ENCODE results near the gene DPH1.

The DPH1 gene

GRCh38 chr17:2062571-2063183 is 32.7 kb downstream of the DPH1 start:
- peak; percentile 59 for DNase-seq

- DNase-seq: no peak
Observed at GRCh38 chr17:2063261-2064146, 33.6 kb downstream of the DPH1 start.

DNA sequence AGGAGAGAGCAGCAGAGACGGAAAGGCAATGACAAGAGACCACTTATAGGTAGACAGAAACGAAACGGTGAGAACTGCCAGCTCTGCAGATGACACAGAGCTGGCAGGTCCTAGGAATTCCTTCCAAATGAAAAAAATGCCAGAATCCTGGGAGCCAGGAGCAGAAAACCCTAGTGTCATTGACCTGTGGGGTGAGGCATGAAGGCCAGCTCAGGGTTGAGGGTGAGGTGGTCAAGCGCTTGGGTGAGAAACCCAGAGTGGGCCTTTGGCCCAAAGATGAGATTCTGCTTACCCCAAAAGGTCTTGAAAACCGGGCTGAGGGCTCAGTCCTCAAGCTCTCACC is 34.2 kb downstream of the DPH1 start:
- no peak for DNase-seq

DNA sequence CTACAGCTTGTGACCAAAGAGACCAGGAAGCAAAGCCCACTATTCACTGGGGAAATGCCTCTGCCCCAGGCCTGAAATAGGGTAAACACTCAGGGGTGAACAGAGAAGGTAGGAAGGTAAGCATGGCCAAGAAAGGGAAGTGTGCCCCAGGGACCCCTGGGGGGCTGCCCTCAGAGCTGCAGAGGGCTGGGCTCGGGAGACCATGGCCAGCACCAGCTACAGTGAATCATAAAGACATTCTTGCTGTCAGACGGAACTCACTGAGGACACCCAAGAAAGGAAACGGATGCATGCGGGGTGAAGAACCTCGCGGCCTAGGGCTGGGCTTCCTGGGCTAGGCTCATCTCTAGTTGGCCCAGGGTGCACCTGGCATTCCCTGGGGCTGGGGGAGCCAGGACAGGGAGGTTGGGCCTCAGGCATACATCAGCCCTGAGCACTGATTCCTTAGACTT is 34.6 kb downstream of the DPH1 start:
- peak; percentile 56 for DNase-seq

- peak; percentile 83 for DNase-seq
Observed at GRCh38 chr17:2064980-2065785, 35.2 kb downstream of the DPH1 start.

- no peak for DNase-seq
Observed at GRCh38 chr17:2065949-2066400, 36.0 kb downstream of the DPH1 start.

DNA sequence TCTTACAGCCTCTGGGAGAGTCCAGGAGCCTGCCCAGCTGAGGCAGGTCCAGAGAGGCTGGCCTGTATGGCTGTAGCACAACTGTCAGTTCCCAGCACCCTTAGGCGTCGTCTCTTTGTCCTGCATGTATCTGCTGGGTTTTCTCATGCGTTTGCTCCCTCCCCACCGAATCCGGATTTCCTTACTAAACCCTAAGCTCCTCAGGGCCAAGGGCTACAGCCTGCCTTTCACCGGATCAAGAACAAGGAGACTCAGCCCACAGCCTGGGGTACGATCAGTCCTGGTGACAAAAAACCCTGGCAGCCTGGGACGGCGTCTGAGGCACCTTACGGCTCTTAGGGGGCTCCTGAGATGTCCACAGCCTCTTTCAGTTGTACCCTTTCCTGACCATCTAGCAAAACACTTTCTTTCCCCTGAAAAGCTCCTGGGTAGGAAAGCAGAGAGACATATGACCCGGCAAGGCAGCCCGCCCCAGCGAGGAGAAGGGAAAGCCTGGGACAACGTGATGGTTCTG is 37.2 kb downstream of the DPH1 start:
- no peak for DNase-seq

GRCh38 chr17:2067608-2068024 is 37.7 kb downstream of the DPH1 start:
- DNase-seq: peak; percentile 71

- peak; percentile 94 for DNase-seq
Observed at GRCh38 chr17:2068031-2068518, 38.1 kb downstream of the DPH1 start.

DNA sequence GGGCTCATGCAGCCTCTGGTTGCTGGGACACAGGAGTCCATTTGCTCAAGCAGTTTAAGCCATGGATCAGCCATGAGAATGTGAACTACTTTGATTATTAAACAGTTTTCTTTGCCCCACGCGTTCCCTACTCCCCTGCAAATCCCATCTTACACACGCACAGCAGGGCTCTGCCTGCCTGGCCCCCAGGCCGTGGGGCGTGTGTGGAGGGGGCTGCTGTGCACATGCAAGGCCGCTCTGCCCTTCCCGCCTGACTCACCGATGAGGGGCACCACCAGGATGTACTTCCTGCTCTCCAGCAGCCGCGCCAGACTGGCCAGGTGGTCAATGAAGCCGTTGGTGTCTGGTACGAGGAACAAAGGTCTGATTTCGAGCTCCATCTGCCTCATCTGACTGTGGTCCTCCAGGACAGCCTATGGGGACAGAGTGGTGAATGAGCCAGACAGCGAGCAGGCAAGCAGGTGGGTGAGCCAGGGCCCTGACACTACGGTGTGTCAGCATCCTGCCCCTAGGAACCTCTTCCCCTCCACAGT is 38.6 kb downstream of the DPH1 start:
- DNase-seq: peak; percentile 82

- DNase-seq: no peak
Observed at GRCh38 chr17:2070241-2071023, 40.5 kb downstream of the DPH1 start.

- no peak for DNase-seq
Observed at GRCh38 chr17:2071024-2071385, 41.1 kb downstream of the DPH1 start.

DNA sequence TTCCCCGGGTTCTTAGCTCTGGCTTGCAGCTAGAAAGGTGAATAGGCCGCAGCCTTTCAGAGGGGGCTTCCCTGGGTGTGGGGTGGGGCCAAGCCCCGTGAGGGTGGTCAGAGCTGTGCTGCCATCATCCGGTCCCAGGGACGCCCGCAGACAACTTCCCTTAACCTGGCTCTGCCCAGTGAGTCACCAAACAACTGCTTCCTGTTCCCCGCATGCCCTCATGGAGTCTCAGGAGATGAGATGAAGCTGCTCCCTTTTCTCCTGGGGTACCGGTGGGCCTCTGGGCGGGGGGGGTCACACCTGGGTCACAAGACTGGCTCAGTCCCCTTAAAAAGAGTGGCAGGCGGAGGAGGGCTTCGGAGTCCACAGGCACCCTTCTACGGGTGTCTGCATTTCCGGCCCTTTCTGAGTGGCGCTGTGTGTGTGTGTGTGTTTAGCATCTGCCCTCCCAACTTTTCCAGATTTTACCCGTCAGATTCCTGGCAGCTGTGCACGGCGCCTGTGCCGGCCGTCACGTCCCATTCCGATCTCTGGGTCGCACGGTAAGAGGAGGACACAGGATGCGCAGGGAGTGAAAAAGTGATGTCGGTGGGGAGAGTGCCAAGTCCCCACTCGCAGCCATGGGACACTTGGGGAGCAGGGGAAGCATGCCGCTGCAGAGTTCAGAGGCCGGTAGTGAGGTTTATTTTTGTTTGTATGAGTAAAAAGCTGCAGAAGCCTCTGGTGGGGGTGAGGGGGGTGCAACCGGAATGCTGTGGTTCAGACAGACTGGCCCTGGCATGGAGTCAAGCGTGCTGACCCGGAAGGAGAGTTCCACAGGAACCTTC is 41.7 kb downstream of the DPH1 start:
- DNase-seq: peak; percentile 91

- DNase-seq: no peak
Observed at GRCh38 chr17:2074919-2075318, 45.0 kb downstream of the DPH1 start.

DNA sequence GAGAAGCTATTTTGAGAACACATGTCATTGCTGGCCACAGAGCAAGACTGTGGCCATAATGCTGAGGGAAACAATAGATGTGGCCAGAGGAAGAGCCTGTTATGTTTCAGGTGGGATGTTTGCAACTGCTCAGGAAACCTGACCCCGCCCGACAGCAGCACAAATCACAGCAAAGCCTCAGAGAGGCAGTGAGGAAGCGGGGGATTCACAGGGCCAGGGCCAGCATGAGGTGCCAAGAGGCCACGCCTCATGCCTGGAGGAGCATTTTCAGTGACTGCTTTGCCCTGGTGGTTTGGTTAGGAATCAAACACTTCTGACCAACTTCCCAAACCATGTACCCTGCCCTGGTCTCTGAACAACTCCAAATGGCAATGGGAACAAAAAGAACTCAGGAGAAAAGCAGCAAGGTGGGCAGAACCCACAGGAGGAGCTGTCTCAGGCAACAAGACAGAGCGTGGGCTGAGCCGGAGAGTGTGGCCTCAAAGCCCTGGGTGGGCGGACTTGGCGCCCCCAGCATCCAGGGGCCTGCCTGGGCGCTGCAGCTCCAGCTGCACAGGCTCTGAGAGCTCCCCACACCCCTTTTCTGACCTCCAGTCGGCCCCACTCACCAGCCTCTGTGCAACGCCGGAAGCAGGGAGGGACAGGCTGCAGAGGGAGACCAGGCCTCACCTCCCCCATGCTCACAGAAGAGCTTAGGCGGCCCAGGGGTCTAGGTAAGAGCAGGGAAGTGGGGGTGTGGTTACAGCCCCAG is 45.6 kb downstream of the DPH1 start:
- DNase-seq: no peak

GRCh38 chr17:2076087-2076984 is 46.4 kb downstream of the DPH1 start:
- DNase-seq: peak; percentile 68

DNA sequence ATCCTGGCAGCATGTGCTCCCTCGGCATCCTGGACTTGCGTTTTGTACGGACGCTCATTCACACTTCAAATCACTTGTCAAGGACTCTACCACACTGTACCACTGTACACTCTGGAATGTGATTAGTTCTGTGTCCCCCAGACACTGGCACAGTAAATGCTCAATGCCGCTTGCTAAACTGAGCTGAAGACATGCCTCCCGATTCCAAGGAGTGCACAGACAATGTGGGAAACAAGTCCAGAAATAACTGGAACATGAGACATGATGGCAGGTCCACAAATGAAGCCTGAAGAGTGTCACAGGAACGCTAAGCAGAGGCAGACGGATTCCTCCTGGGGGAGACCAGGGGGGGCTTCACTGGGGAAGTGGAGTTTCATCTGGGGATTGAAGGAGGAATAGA is 47.1 kb downstream of the DPH1 start:
- DNase-seq: no peak

- peak; percentile 88 for DNase-seq
Observed at GRCh38 chr17:2081564-2081963, 51.6 kb downstream of the DPH1 start.
